Activated T-cell treated with anti-CD3 and anti-CD28 coated beads for 48 hours (primary cell): Measurements from ENCODE around the gene RBFOX2.
A peak's percentile ranks its signal among the peaks of the same experiment; 100 is the strongest.
"Not testable (repeated sequence)": the region's sequence is repeated elsewhere in the genome, so short reads cannot be mapped to it uniquely, and the experiment has no call there.

ENCODE experiments used
- DNase-seq: peaks from one replicate; pipeline ENCODE4 v3.0.0-alpha.2; 2020; ENCODE audit warnings: low read depth

RBFOX2 gene

DNA sequence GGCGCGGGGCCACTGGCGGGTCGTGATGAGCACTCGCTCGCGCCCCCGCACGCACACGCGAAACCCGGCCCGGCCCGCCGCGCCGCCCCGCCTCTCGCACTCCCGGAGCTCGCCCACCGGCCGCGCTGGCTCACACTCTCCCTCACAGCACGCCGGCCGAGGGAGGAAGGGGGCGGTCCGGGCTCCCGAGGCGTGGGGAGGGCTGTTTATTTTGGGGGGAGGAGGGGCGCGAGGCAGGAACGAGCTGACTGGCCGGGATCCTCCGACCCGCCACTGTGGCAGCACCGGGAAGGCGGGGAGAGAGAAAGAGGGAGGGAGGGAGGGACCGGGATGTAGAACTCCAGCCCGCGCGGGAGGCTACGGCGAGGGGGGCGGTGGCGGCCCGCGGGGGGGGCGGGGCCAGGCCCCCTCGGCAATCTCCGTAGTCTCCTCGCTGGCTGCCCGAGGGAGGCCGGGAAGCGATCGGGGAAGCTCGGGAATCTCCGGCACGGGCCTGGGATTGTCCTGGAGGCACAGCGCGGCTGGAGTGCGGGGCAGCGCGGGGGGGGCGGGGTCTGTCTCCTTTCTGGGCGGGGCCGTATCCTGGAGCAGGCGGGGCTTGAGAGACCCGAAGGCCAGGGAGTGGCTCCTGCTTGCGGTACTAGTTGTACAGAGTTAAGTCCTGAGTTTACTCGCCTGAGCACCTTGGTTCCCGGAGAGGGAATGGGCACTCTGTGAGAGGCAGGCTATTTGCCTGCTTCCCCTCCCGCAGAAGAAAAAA is at the start of gene RBFOX2:
RBFOX2 (minus strand) TSS at position 179 of the 760 bp plus-strand sequence. CDS start 399 bp downstream, outside the sequence.
- peak; percentile 78 for DNase-seq

GRCh38 chr22:36077271-36077670 is 48.6 kb upstream of the RBFOX2 start:
- no peak for DNase-seq

GRCh38 chr22:36075724-36076123 is 47.1 kb upstream of the RBFOX2 start:
- DNase-seq: no peak

DNA sequence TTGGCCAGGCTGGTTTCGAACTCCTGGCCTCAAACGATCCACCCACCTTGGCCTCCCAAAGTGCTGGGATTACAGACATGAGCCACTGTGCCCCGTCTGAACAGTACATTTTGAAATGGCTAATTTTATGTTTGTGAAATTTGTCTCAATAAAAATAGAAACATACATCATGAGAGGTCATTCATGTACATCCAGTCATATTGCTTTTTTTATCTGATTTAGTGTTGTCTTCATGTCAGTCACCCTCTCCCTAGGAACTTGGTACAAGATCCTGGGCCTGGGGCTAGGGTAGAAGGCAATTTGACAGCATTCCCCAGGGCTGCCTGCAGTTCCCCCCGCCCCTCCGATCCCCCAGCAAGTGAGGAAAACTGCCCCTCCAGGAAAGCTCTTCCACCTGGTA is 46.6 kb upstream of the RBFOX2 start:
- DNase-seq: no peak

DNA sequence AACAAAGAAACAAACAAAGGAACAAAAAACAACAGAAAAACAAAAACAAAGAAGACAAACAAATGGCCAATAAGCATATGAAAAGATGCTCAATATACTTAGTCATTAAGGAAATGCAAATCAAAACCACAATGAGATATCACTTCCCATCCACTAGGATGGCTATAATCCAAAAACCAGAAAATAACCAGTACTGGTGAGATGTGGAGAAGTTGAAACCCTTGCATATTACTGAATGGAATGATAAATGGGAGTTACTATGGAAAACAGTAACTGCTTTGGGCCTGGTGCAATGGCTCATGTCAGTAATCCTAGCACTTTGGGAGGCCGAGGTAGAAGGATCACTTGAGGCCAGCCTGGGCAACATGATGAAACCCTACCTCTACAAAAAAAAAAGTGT is 44.9 kb upstream of the RBFOX2 start:
- no peak for DNase-seq

GRCh38 chr22:36070645-36071044 is 42.0 kb upstream of the RBFOX2 start:
- DNase-seq: not testable (repeated sequence)

- DNase-seq: no peak
Measured at GRCh38 chr22:36069368-36069767, 40.7 kb upstream of the RBFOX2 start.

GRCh38 chr22:36068776-36069344 is 40.2 kb upstream of the RBFOX2 start:
- no peak for DNase-seq

DNA sequence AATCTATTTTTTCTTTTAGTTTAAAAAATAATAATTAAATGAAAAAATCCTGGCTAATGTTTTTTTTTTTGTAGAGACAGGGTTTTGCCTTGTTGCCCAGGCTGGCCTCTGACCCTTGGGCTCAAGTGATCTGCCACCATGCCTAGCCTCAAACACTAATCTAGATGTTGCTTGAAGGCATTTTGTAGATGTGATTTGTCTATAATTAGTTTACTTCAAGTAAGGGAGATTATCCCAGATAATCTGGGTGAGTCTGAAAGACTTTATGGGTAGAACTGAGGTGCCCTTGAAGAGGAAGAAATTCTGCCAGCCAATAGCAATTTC is 38.6 kb upstream of the RBFOX2 start:
- no peak for DNase-seq

DNA sequence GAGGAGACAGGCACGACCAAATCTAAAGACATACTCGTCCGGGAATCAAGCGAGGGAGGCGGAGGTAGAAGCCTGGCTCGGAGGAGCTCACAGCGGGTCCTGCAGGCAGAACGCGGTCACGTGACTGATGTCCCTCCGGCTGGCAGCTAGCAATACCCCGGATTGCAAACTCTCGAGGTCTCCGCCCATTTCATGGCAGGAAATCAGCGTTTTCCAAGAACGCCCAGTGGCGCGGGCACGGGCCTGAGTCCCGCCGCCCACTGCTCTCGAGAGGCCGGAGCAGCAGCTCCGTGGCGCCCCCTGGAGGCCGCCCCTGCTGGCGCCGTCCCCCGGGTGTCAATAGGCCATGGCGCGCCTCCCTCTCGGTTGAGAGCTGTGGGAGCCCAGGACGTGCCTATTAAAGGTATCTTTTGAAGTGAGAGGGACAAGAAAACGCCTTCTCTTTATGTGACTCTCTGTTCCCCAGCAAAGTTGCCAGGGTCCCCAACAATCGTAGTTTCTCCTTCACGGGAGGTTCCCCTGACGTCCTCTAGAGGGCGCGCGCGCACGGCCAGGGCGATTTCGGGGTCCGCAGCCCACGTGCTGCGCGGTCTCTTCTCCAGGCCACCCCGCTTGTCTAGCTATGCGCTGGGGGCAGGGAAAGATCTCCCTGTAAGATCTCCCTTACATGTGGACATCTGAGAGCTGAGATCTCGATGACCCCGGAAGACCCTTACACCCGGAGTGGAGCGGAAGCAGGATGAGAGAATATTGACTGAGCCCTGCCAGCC is 37.3 kb upstream of the RBFOX2 start:
- peak; percentile 74 for DNase-seq

GRCh38 chr22:36065462-36065774 is 36.8 kb upstream of the RBFOX2 start:
- DNase-seq: no peak

- no peak for DNase-seq
Measured at GRCh38 chr22:36064358-36064757, 35.7 kb upstream of the RBFOX2 start.

GRCh38 chr22:36056980-36057379 is 28.4 kb upstream of the RBFOX2 start:
- DNase-seq: no peak

DNA sequence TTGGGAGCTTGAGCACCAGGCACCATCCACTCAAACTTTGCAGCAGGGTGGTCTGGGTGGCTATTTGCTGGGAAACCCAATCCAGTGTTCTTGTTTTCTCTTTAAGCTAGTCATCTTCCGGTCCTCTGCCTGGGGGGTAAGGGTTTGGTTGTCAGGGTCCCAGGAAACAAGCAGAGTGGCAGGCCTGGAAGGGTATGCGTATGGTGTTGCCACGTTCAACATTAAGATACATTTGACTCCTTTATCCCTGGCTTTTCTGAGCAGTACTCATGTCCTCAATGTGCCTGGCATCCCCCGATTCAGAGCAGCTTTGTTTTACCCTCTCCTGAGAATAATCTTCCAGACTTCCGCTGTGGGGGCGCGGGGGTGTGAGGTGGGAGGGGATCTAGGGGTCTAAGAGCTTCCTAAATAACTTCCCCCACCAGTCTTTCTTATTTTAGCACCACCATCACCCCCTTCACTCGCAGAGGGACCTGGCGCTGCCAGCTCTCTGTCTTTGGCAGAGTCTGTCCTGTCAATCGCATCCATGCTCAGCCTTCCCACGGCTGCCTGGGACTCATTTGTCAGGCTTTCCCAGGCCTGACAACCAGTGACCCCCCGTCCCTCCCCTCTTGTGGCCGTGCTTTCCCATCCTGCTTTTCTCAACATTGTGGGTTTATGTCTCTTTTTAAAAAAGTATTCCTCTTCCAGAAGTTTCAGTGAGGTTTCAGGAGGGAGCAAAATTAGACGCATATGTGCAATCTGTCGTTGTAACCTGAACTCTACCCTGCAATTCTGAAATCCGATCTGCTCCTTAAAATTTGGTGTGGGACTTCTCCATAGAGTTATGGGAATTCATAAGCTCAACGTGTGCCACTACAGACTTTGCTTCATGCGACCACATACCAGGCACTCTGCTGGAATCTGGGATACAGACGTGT is 27.0 kb upstream of the RBFOX2 start:
- DNase-seq: no peak

DNA sequence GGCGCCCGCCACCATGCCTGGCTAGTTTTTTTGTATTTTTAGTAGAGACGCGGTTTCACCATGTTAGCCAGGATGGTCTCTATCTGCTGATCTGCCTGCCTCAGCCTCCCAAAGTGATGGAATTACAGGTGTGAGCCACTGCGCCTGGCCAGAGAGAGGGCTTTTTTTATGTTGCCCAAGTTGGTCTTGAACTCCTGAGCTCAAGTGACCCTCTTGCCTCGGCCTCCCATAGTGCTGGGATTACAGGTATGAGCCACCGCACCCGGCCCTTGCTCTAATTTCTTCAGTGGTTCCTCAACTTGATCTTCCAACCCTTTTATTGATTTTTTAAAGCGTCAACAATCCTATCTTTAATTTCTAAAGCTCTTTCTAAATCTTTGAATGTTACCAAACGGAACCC is 25.8 kb upstream of the RBFOX2 start:
- not testable (repeated sequence) for DNase-seq

DNA sequence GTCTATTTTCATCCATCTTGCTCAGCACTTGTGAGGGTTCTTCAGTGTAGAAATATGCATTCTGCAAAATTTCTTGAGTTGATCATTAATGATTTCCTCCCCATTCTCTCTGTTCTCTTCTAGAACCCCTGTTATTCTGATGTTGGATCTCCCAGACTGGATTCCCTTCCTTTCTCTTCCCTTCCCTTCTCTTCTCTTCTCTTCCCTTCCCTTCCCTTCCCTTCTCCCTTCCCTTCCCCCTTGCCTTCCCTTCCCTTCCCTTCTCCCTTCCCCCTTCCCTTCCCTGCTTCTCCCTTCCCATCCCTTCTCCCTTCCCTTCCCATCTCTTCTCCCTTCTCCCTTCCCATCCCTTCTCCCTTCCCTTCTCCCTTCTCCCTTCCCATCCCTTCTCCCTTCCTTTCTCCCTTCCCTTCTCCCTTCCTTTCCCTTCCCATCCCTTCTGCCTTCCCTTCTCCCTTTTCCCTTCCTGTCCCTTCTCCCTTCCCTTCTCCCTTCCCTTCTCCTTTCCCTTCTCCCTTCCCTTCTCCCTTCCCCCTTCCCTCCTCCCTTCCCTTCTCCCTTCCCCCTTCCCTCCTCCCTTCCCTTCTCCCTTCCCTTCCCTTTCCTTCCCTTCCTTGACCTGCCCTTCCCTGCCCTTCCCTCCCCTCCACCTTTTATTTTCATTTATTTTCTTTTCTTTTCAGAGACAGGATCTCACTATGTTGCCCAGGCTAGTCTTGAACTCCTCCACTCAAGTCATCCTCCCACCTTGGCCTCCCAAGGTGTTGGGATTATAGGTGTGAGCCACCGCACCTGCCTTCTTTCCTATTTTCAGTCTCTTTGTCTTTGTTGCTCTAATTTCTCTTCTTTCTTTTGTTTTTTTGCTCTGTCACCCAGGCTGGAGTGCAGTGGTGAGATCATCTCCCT is 24.9 kb upstream of the RBFOX2 start:
- no peak for DNase-seq

DNA sequence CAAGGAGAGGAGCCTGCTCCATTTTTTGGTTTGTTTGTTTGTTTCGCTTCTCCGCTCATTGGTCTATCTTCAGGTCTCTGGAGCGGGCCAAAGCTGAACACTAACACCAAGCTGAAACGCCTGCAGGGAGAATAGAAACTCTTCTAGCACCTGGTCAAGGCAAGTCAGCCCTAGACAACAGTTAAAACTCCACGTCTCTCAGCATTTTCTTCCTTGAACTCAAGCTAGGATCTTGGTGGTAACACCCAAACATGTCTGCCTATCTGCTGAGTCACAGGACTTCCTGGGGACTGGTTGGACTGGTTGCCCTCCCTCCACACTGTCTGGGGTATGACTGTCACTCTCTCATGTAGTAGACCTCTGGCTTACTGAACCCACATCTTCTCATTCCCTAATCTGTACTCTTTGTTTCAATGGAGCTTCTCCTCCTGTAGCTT is 23.9 kb upstream of the RBFOX2 start:
- DNase-seq: no peak

DNA sequence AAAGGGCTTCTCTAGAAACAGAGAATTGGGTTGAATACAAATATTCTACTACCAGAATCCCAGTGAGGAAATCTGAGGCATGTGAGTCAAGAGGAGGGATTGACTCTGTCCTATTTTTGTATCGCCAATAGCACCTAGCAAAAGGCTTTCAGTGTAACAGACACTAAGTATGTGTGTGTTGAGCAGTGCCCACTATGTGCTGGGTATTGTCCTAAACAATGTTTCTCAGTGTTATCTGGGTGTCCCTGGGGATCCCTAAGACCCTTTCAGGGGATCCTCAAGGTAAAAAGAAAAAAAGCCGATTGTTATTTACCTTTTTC is 21.0 kb upstream of the RBFOX2 start:
- no peak for DNase-seq

DNA sequence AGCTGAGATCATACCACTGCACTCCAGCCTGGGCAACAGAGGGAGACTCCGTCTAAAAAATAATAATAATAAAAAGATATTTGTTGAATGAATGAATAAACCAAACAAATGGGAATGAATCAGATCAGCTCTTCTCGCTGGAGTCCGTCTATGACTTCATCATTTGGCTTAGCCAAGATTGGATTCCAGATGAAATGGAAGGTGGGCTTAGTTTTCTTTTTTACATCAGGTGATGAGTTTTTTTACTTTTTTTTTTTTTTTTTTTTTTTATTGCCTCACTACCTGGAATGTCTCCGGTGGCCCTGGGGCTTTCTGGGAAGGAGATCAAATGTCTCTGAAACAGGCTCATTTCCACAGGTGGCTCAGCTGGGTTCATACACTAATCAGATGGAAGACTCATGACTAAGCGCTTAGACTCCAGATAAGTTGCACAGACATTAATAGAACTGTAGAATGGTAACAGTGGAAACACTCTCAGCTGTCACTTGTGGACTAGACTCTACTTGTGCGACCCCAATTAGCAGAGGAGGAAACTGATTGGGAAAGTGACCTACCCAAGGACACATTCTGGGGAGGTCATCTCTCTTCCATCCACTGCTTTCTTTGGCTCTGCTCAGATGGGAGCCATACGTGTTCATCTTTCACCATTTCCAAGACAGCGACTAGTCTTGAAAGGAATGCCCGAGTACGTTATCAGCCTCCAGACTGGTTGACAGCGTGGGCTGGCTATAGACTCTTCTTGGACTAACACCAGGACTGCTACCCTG is 20.5 kb upstream of the RBFOX2 start:
- DNase-seq: no peak

DNA sequence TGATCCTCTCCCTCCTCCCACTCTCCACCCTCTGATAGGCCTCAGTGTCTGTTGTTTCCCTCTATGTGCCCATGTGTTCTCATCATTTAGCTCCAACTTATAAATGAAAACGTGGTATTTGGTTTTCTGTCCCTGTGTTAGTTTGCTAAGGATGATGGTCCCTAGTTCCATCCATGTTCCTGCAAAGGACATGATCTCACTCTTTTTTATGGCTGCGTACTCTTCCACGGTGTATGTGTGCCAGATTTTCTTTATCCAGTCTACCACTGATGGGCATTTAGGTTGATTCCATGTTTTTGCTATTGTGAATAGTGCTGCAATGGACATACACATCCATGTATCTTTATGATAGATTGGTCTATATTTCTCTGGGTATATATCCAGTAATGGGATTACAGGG is 15.9 kb upstream of the RBFOX2 start:
- not testable (repeated sequence) for DNase-seq

GRCh38 chr22:36042240-36042639 is 13.6 kb upstream of the RBFOX2 start:
- DNase-seq: no peak
